ENCODE measurements around the gene IMMP2L. TPM values are rescaled to one million over a fixed set of nuclear protein-coding genes. Genes with fewer than 3 reads are reported as not detected.
A peak's percentile ranks its signal among the peaks of the same experiment; 100 is the strongest.

The IMMP2L gene
- total RNA-seq, 1 donor from 2014 or later, result 19.0 TPM

GRCh38 chr7:111384065-111384891 lies 178.0 kb downstream of the IMMP2L start:
- no peaks in the 10 kb centered on the region for H3K36me3 ChIP-seq (ENCODE audit: control insufficient read depth, insufficient read depth, low read length)
- H3K4me3 ChIP-seq (ENCODE audit: low read depth, low read length), result no peak overlapping the region
- H3K27me3 ChIP-seq (ENCODE audit: control insufficient read depth, insufficient read depth, low read length), result no peaks in the 10 kb centered on the region
- DNase-seq (ENCODE audit: low read depth) (peak; percentile 82), FAIRE-seq (no peak)
- TF ChIP-seq CTCF (IDR thresholded peaks at IDR 0.05; ENCODE audit: insufficient read depth, low read length, severe bottlenecking), result no peak

- DNase-seq (ENCODE audit: low read depth), result peak; percentile 66
- Histone ChIP-seq H3K36me3 (ENCODE audit: control insufficient read depth, insufficient read depth, low read length) (no peaks in the 10 kb centered on the region), H3K27me3 (ENCODE audit: control insufficient read depth, insufficient read depth, low read length) (no peaks in the 10 kb centered on the region), H3K4me3 (ENCODE audit: low read depth, low read length) (no peak overlapping the region)
- FAIRE-seq, result no peak
- no peak for TF ChIP-seq CTCF (IDR thresholded peaks at IDR 0.05; ENCODE audit: insufficient read depth, low read length, severe bottlenecking)
Observed at GRCh38 chr7:111383133-111383532, 179.2 kb downstream of the IMMP2L start.

- FAIRE-seq, result no peak
- TF ChIP-seq CTCF (IDR thresholded peaks at IDR 0.05; ENCODE audit: insufficient read depth, low read length, severe bottlenecking), result no peak
- no peak for DNase-seq (ENCODE audit: low read depth)
- no peaks in the 10 kb centered on the region for H3K36me3 ChIP-seq (ENCODE audit: control insufficient read depth, insufficient read depth, low read length)
- H3K4me3 ChIP-seq (ENCODE audit: low read depth, low read length), result no peak overlapping the region
- H3K27me3 ChIP-seq (ENCODE audit: control insufficient read depth, insufficient read depth, low read length), result no peaks in the 10 kb centered on the region
Observed at GRCh38 chr7:111381590-111381989, 180.7 kb downstream of the IMMP2L start.

GRCh38 chr7:111380945-111381344 lies 181.3 kb downstream of the IMMP2L start:
- Histone ChIP-seq H3K4me3 (ENCODE audit: low read depth, low read length) (no peak overlapping the region), H3K27me3 (ENCODE audit: control insufficient read depth, insufficient read depth, low read length) (no peaks in the 10 kb centered on the region), H3K36me3 (ENCODE audit: control insufficient read depth, insufficient read depth, low read length) (no peaks in the 10 kb centered on the region)
- no peak for DNase-seq (ENCODE audit: low read depth)
- FAIRE-seq, result no peak
- no peak for TF ChIP-seq CTCF (IDR thresholded peaks at IDR 0.05; ENCODE audit: insufficient read depth, low read length, severe bottlenecking)

- FAIRE-seq, result no peak
- TF ChIP-seq CTCF (IDR thresholded peaks at IDR 0.05; ENCODE audit: insufficient read depth, low read length, severe bottlenecking), result no peak
Observed at GRCh38 chr7:111374027-111374426, 188.3 kb downstream of the IMMP2L start.

GRCh38 chr7:111371437-111371836 lies 190.9 kb downstream of the IMMP2L start:
- no peak overlapping the region for H3K4me3 ChIP-seq (ENCODE audit: low read depth, low read length)
- DNase-seq (ENCODE audit: low read depth), result no peak
- H3K36me3 ChIP-seq (ENCODE audit: control insufficient read depth, insufficient read depth, low read length), result no peaks in the 10 kb centered on the region
- no peak for FAIRE-seq
- TF ChIP-seq CTCF (IDR thresholded peaks at IDR 0.05; ENCODE audit: insufficient read depth, low read length, severe bottlenecking), result no peak
- H3K27me3 ChIP-seq (ENCODE audit: control insufficient read depth, insufficient read depth, low read length), result no peaks in the 10 kb centered on the region

More at GRCh38 chr7:111374027-111374426, 188.3 kb downstream of the IMMP2L start:
- Histone ChIP-seq H3K36me3 (ENCODE audit: control insufficient read depth, insufficient read depth, low read length) (no peaks in the 10 kb centered on the region), H3K4me3 (ENCODE audit: low read depth, low read length) (no peak overlapping the region), H3K27me3 (ENCODE audit: control insufficient read depth, insufficient read depth, low read length) (no peaks in the 10 kb centered on the region)
- no peak for DNase-seq (ENCODE audit: low read depth)
